HL-60 (cell line): ENCODE measurements around the gene ZMIZ1.

Experiments used
- POLR2AphosphoS5 ChIP-seq: IDR thresholded peaks from 2 replicates; pipeline ENCODE4 v1.6.1; 2012; ENCODE audit warnings: low read depth
- SPI1 ChIP-seq: IDR thresholded peaks from 2 replicates; pipeline ENCODE4 v1.6.1; 2012; ENCODE audit warnings: low read depth, mild to moderate bottlenecking, borderline replicate concordance
- TF ChIP-seq, protein P1 (sequence below): IDR thresholded peaks from one replicate; pipeline ENCODE4 v1.5.1; 2011; ENCODE audit warnings: low read length, control low read depth, inconsistent platforms; ENCODE audit not compliant: insufficient read depth
- TF ChIP-seq, protein P2 (sequence below): IDR thresholded peaks from 2 replicates; pipeline ENCODE4 v1.6.1; 2012; ENCODE audit warnings: low read depth; ENCODE audit not compliant: insufficient replicate concordance

DNA sequence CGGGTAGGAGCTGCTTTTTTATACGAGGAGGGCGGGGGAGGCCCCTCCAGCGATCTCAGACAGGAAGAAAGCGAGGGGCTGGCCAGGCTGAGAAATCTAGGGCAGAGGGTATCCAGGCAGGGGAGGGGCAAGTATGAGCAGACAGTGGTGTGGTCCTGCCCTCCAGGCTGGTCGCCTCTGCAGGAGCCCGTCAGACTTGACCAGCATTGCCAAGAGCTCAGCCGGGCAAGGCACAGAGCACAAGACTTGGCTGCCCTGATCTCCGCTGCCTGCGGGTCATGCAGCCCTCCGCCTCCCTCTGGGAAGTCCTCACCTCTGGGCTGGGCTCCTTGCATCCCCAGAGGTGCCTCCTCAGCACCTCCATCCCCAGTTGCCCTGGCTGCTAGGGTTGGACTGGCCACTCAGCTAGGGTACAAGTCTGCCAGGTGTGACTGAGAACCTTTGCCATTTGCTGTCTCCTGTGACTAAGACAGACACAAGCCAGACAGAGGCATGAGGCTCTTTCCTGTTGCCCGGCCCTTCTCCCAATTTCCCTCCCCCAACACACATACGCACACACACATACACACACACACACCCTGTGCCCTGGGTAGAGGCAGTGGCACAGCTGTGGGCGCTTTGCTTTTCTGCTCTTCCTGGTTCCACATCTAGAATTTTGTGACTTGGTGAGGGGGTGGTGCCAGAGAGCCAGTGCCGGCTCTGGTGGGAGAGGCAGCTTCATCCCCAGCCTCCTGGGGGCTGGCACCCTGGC, 219.4 kb downstream of the ZMIZ1 start:
- TF ChIP-seq, protein P1, sequence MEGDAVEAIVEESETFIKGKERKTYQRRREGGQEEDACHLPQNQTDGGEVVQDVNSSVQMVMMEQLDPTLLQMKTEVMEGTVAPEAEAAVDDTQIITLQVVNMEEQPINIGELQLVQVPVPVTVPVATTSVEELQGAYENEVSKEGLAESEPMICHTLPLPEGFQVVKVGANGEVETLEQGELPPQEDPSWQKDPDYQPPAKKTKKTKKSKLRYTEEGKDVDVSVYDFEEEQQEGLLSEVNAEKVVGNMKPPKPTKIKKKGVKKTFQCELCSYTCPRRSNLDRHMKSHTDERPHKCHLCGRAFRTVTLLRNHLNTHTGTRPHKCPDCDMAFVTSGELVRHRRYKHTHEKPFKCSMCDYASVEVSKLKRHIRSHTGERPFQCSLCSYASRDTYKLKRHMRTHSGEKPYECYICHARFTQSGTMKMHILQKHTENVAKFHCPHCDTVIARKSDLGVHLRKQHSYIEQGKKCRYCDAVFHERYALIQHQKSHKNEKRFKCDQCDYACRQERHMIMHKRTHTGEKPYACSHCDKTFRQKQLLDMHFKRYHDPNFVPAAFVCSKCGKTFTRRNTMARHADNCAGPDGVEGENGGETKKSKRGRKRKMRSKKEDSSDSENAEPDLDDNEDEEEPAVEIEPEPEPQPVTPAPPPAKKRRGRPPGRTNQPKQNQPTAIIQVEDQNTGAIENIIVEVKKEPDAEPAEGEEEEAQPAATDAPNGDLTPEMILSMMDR, result no peak
- no peak for TF ChIP-seq POLR2AphosphoS5
- TF ChIP-seq SPI1, result no peak
- TF ChIP-seq, protein P2, sequence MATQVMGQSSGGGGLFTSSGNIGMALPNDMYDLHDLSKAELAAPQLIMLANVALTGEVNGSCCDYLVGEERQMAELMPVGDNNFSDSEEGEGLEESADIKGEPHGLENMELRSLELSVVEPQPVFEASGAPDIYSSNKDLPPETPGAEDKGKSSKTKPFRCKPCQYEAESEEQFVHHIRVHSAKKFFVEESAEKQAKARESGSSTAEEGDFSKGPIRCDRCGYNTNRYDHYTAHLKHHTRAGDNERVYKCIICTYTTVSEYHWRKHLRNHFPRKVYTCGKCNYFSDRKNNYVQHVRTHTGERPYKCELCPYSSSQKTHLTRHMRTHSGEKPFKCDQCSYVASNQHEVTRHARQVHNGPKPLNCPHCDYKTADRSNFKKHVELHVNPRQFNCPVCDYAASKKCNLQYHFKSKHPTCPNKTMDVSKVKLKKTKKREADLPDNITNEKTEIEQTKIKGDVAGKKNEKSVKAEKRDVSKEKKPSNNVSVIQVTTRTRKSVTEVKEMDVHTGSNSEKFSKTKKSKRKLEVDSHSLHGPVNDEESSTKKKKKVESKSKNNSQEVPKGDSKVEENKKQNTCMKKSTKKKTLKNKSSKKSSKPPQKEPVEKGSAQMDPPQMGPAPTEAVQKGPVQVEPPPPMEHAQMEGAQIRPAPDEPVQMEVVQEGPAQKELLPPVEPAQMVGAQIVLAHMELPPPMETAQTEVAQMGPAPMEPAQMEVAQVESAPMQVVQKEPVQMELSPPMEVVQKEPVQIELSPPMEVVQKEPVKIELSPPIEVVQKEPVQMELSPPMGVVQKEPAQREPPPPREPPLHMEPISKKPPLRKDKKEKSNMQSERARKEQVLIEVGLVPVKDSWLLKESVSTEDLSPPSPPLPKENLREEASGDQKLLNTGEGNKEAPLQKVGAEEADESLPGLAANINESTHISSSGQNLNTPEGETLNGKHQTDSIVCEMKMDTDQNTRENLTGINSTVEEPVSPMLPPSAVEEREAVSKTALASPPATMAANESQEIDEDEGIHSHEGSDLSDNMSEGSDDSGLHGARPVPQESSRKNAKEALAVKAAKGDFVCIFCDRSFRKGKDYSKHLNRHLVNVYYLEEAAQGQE, result no peak
